HepG2 (cell line): ENCODE measurements around the gene DNASE2. TPM values are rescaled to one million over a fixed set of nuclear protein-coding genes. Genes with fewer than 3 reads are reported as not detected.

ENCODE experiments used
- ATAC-seq: fragments of 200-7000 bp; cut with Tn5 transposase; 3 replicates; pipeline ENCODE4 v1.9.1; 2020; ENCODE audit warnings: mild to moderate bottlenecking, moderate library complexity
- BruUV-seq: library from RNA; stranded (reverse); fragments of 400-500 nt; replicated peaks from 2 replicates; lab custom pipeline; 2021; lab: Mats Ljungman, UMichigan
- CTCF ChIA-PET: fragments of 300-600 bp; formaldehyde crosslinking; extraction: SDS; loops from one replicate; lab custom pipeline; 2021; ENCODE audit warnings: low total read pairs, inconsistent platforms, low intra/inter-chr PET ratio; lab: Yijun Ruan, JAX
- POLR2A ChIA-PET: fragments of 350-600 bp; sonication (Branson Sonifier 250); formaldehyde crosslinking; loops from one replicate; lab custom pipeline; 2020; ENCODE audit warnings: antibody characterized with exemption, inconsistent platforms; lab: Yijun Ruan, JAX
- DNase-seq: peaks from one replicate; pipeline ENCODE4 v3.0.0-alpha.2; 2015; ENCODE audit warnings: low spot score
- FAIRE-seq: peaks from 3 replicates; lab custom pipeline; 2011; peaks lifted over from hg19 to GRCh38; lab: Jason Lieb, UNC
- H2AFZ ChIP-seq: one replicate; pipeline ENCODE4 v1.6.1; 2011; ENCODE audit warnings: low read length, inconsistent platforms
- H3K27ac ChIP-seq: fragments of 300-600 bp; 3 replicates; pipeline ENCODE4 v1.8.0; 2011; ENCODE audit warnings: mixed run types, mild to moderate bottlenecking, mixed read lengths, low read length, inconsistent platforms; ENCODE audit not compliant: insufficient read depth; ENCODE audit errors: extremely low read length
- H3K27me3 ChIP-seq, 2 experiments: fragments of 200-600 bp in 1 of 2; 2 replicates in 1 of 2; 3 replicates in 1 of 2; pipeline versions ENCODE4 v1.6.0 to v1.8.0; 2011; ENCODE audit warnings: low read length in 2 of 2, mild to moderate bottlenecking in 2 of 2, moderate library complexity in 2 of 2, inconsistent platforms in 1 of 2; ENCODE audit not compliant: insufficient read depth in 2 of 2, control insufficient read depth in 1 of 2
- H3K36me3 ChIP-seq, 2 experiments: fragments of 200-600 bp in 1 of 2; replicated peaks in 1 of 2; 2 replicates in 1 of 2; 3 replicates in 1 of 2; pipeline versions ENCODE4 v1.5.1 to v1.8.0; 2011; ENCODE audit warnings: low read length in 2 of 2, inconsistent platforms in 1 of 2; ENCODE audit not compliant: insufficient read depth in 2 of 2, control insufficient read depth in 1 of 2
- H3K4me1 ChIP-seq: 2 replicates; pipeline ENCODE4 v1.5.1; 2012; ENCODE audit warnings: low read length, inconsistent platforms; ENCODE audit not compliant: insufficient read depth
- H3K4me2 ChIP-seq: 2 replicates; pipeline ENCODE4 v1.6.0; 2011; ENCODE audit warnings: low read depth, low read length, inconsistent platforms
- H3K4me3 ChIP-seq, 3 experiments: fragments of 200-600 bp in 1 of 3; sonication (generic), shearing (Covaris generic) in 1 of 3; replicated peaks in 1 of 3; 2 replicates each; pipeline ENCODE4 v1.5.1; 2011 to 2016; ENCODE audit warnings: low read length in 3 of 3, inconsistent platforms in 2 of 3, low read depth in 2 of 3, mild to moderate bottlenecking in 2 of 3, control low read depth in 1 of 3, mixed read lengths in 1 of 3; ENCODE audit not compliant: insufficient read depth in 1 of 3
- H3K79me2 ChIP-seq: one replicate; pipeline ENCODE4 v1.6.1; 2011; ENCODE audit warnings: low read length, inconsistent platforms; ENCODE audit not compliant: insufficient read depth
- H3K9ac ChIP-seq: 2 replicates; pipeline ENCODE4 v1.6.0; 2011; ENCODE audit warnings: mild to moderate bottlenecking, low read depth, low read length, inconsistent platforms; ENCODE audit not compliant: insufficient read depth
- H3K9me3 ChIP-seq: 2 replicates; pipeline ENCODE4 v1.5.1; 2012; ENCODE audit warnings: mild to moderate bottlenecking, low read length
- H4K20me1 ChIP-seq: 2 replicates; pipeline ENCODE4 v1.6.0; 2011; ENCODE audit warnings: inconsistent platforms, mild to moderate bottlenecking, low read length, moderate library complexity; ENCODE audit not compliant: insufficient read depth
- CHCHD3 ChIP-seq: sonication (generic); formaldehyde crosslinking; IDR thresholded peaks from 2 replicates; pipeline ENCODE4 v1.8.0; 2022; ENCODE audit warnings: mild to moderate bottlenecking, missing genetic modification reagents, moderate library complexity
- GTF3A ChIP-seq: sonication (generic); formaldehyde crosslinking; conservative IDR thresholded peaks from 2 replicates; pipeline ENCODE4 v1.4.0; 2020; ENCODE audit warnings: mild to moderate bottlenecking, missing genetic modification reagents
- HMG20B ChIP-seq: conservative IDR thresholded peaks from 2 replicates; pipeline ENCODE4 v1.6.1; 2016; ENCODE audit warnings: missing genetic modification reagents, missing compliant biosample characterization
- NPAS2 ChIP-seq: sonication (generic); formaldehyde crosslinking; IDR thresholded peaks from 2 replicates; pipeline ENCODE4 v1.8.0; 2022; ENCODE audit warnings: mild to moderate bottlenecking, missing genetic modification reagents, borderline replicate concordance
- RBFOX2 ChIP-seq: fragments of 200-400 bp; formaldehyde crosslinking; IDR thresholded peaks from 2 replicates; pipeline ENCODE4 v1.6.1; 2017; ENCODE audit warnings: low read depth, mild to moderate bottlenecking, low read length
- SATB2 ChIP-seq: sonication (generic); formaldehyde crosslinking; IDR thresholded peaks from 2 replicates; pipeline ENCODE4 v1.5.0; 2020; ENCODE audit warnings: missing genetic modification reagents
- SP1 ChIP-seq, 2 experiments: fragments of 450-650 bp in 1 of 2; sonication (generic) in 1 of 2; formaldehyde crosslinking in 1 of 2; IDR thresholded peaks; 2 replicates each; pipeline versions ENCODE4 v1.4.0 to v1.6.1; 2016 to 2020; ENCODE audit warnings: missing genetic modification reagents in 1 of 2
- SRSF4 ChIP-seq: fragments of 200-400 bp; formaldehyde crosslinking; IDR thresholded peaks from one replicate; pipeline ENCODE4 v1.6.1; 2018; ENCODE audit warnings: mild to moderate bottlenecking, low read depth, low read length, moderate library complexity; ENCODE audit not compliant: poor library complexity, severe bottlenecking
- THAP7 ChIP-seq: sonication (generic); formaldehyde crosslinking; IDR thresholded peaks from 2 replicates; pipeline ENCODE4 v1.8.1; 2023; ENCODE audit warnings: mild to moderate bottlenecking, missing genetic modification reagents
- ZBTB3 ChIP-seq: sonication (generic); formaldehyde crosslinking; IDR thresholded peaks from 2 replicates; pipeline ENCODE4 v1.4.0; 2020; ENCODE audit warnings: low read depth, mild to moderate bottlenecking, moderate library complexity, missing genetic modification reagents, borderline replicate concordance
- ZNF275 ChIP-seq: sonication (generic); formaldehyde crosslinking; IDR thresholded peaks from 2 replicates; pipeline ENCODE4 v1.8.0; 2022; ENCODE audit warnings: missing genetic modification reagents, mild to moderate bottlenecking, inconsistent platforms, borderline replicate concordance
- ZNF550 ChIP-seq: sonication (generic); formaldehyde crosslinking; IDR thresholded peaks from 2 replicates; pipeline ENCODE4 v1.4.0; 2020; ENCODE audit warnings: mild to moderate bottlenecking, missing genetic modification reagents, borderline replicate concordance
- WGBS: methylation state at CpG from one replicate; pipeline ENCODE4 v1.1.6; 2017; ENCODE audit warnings: low lambda C conversion rate; 5-methylcytosine and 5-hydroxymethylcytosine counted together
- in situ Hi-C: cut with HindIII; loops from 2 replicates; pipeline ENCODE4 v1.10.0; 2017; ENCODE audit warnings: low pct_unique_long_range_greater_than_20kb; ENCODE audit not compliant: extremely low pct_ligation_motif_present
- intact Hi-C: fragments of 100-400 bp; cut with micrococcal nuclease; formaldehyde crosslinking; loops from one replicate; pipeline ENCODE4 v1.10.0; 2022; ENCODE audit not compliant: unreplicated experiment
- polyA plus RNA-seq, 8 experiments: library from polyadenylated mRNA; depleted of rRNA in 3 of 8; stranded (reverse) in 7 of 8; unstranded in 1 of 8; fragments of >200 nt; fragmentation: Illumina TruSeq in 4 of 8; extraction: Trizol in 4 of 8; gene quantifications; 2 replicates each; pipeline versions ENCODE4 v1.2.1 to v1.2.3, GENCODE V29; 2011 to 2016; ENCODE audit warnings: low read depth in 4 of 8, missing spikeins in 1 of 8, mixed read lengths in 1 of 8; ENCODE audit not compliant: insufficient read depth in 1 of 8
- total RNA-seq, 5 experiments: library from RNA; depleted of rRNA; stranded (reverse); fragments of >200 nt; fragmentation: Illumina TruSeq; extraction: Trizol; gene quantifications; 2 replicates each; pipeline ENCODE4 v1.2.3, GENCODE V29; 2016; ENCODE audit warnings: low read depth in 1 of 5
- TF ChIP-seq, protein P1 (sequence below): sonication (generic); formaldehyde crosslinking; IDR thresholded peaks from 2 replicates; pipeline ENCODE4 v1.4.0; 2020; ENCODE audit warnings: mild to moderate bottlenecking, missing genetic modification reagents

DNASE2 gene
- total and polyA plus RNA-seq, 2 of the 13 experiments (the other 11 are each of a cell fraction or from before 2014, with no cell fraction given): 7.5 to 16.2 TPM

DNA sequence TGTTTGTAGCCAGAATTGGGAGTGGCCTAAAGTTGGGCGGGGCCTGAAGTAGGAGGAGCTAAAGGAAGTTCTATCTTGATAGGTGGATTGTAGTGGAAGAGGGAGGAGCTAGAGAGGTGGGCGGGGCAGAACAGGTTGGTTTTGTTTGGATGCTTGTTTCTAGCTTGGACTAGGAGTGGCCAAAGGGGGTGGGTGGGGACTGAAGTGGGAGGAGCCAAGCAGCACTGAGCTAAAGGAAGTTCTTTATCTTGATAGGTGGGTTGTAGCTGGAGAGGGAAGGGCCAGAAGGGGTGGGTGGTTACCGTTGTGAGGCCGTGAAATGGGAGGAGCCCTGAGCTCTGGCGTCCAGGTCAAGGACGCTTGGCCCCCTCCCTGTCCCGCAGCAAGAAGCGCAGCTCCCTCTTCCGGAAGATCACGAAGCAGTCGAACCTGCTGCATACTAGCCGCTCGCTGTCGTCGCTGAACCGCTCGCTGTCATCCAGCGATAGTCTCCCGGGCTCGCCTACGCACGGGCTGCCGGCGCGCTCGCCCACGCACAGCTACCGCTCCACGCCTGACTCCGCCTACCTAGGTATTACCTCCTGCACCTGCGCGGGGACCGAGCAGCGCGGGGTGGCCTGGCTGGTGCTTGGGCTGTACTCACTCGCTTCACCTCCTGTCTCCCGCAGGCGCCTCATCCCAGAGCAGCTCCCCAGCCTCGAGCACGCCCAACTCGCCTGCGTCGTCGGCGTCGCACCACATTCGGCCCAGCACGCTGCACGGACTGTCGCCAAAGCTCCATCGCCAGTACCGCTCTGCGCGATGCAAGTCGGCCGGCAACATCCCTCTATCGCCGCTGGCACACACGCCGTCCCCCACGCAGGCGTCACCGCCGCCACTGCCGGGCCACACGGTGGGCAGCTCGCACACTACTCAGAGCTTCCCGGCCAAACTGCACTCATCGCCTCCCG lies 8.0 kb downstream of the DNASE2 start:
- no peak overlapping the region for H3K27ac ChIP-seq
- TF ChIP-seq RBFOX2: 0 out of 2 replicates have a peak, but pooled peaks have one; percentile 11
- no peak for TF ChIP-seq THAP7
- no peaks in the 10 kb centered on the region for H3K27me3 ChIP-seq
- H3K79me2 ChIP-seq: no peaks in the 10 kb centered on the region
- no peaks in the 10 kb centered on the region for H3K36me3 ChIP-seq
- no TSS peak for BruUV-seq
- H3K4me2 ChIP-seq: no peak overlapping the region
- no peak overlapping the region for H2AFZ ChIP-seq
- no peak overlapping the region for H3K4me3 ChIP-seq
- DNase-seq (peak; percentile 17), ATAC-seq (peak; percentile 31; the same call in 2 of the 3 replicates), FAIRE-seq (no peak)
- 97% methylated on average over 63 of the region's 70 CpGs for WGBS
- H3K9me3 ChIP-seq: no peaks in the 10 kb centered on the region
- intact Hi-C loops (no loop called here), in situ Hi-C loops (no loop called here)
- H3K9ac ChIP-seq: no peak overlapping the region
- no peaks in the 10 kb centered on the region for H3K4me1 ChIP-seq
- H4K20me1 ChIP-seq: no peaks in the 10 kb centered on the region
- CTCF ChIA-PET: no interaction called here
- POLR2A ChIA-PET: interaction anchor here (0.9 to 1.3 kb wide), 3 partner anchors 8 to 18 kb away, joined by 3 to 4 read pairs (median 3); partner anchors contain the start of gene GCDH

DNA sequence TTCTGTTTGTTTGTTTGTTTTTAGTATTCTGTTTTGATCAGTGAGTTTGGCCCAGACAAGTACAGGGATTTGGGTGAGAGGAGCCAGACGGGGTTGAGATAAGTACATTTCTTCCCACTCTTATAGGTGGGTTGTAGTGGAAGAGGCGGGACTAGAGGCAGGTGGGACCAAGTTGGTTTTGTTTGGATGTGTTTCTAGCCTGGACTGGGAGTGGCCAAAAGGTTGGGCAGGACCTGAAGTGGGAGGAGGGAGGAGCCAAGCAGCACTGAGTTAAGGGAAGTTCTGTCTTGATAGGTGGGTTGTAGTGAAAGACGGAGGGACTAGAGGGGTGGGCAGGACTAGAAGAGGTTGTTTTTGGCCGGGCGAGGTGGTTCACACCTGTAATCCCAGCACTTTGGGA lies 9.0 kb downstream of the DNASE2 start:
- Histone ChIP-seq H3K9ac (no peak overlapping the region), H3K27me3 (no peaks in the 10 kb centered on the region), H3K4me3 (no peak overlapping the region), H2AFZ (no peak overlapping the region), H3K4me1 (no peaks in the 10 kb centered on the region), H4K20me1 (no peaks in the 10 kb centered on the region), H3K79me2 (no peaks in the 10 kb centered on the region), H3K9me3 (no peaks in the 10 kb centered on the region), H3K27ac (no peak overlapping the region), H3K4me2 (no peak overlapping the region), H3K36me3 (no peaks in the 10 kb centered on the region)
- WGBS: 90% methylated on average over 5 of the region's 5 CpGs
- no peak for ATAC-seq
- no peak for DNase-seq
- intact Hi-C loops (no loop called here), in situ Hi-C loops (no loop called here)
- FAIRE-seq: no peak
- no TSS peak for BruUV-seq
- CTCF ChIA-PET: no interaction called here
- POLR2A ChIA-PET: interaction anchor here (1.1 to 1.4 kb wide), 3 partner anchors 13 to 19 kb away, joined by 3 to 4 read pairs (median 3); partner anchors contain the start of gene GCDH
- TF ChIP-seq, protein P1, sequence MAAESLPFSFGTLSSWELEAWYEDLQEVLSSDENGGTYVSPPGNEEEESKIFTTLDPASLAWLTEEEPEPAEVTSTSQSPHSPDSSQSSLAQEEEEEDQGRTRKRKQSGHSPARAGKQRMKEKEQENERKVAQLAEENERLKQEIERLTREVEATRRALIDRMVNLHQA (CRISPR knock-in tag): no peak
- TF ChIP-seq GTF3A (CRISPR knock-in tag) (no peak), SRSF4 (no peak), ZNF275 (CRISPR knock-in tag) (no peak), ZBTB3 (no peak), NPAS2 (no peak), CHCHD3 (CRISPR knock-in tag) (no peak), SATB2 (CRISPR knock-in tag) (no peak), ZNF550 (no peak), HMG20B (no peak), SP1 (IDR thresholded peaks at IDR 0.05) (no peak), SP1 (CRISPR knock-in tag; IDR thresholded peaks at IDR 0.05) (no peak)
